ENCODE data around the gene CUX1.
"Not testable (repeated sequence)": the region's sequence is repeated elsewhere in the genome, so short reads cannot be mapped to it uniquely, and the experiment has no call there.

The CUX1 gene

GRCh38 chr7:101795461-101795860 is 22.0 kb upstream of the CUX1 start:
- DNase-seq: no peak

GRCh38 chr7:101798173-101798572 is 19.3 kb upstream of the CUX1 start:
- DNase-seq: not testable (repeated sequence)

- DNase-seq: no peak
These were observed 14.0 kb upstream of the CUX1 start for GRCh38 chr7:101803203-101804087.

- DNase-seq: no peak
These were observed 13.1 kb upstream of the CUX1 start for GRCh38 chr7:101804088-101804963.

- no peak for DNase-seq
These were observed 12.5 kb upstream of the CUX1 start for GRCh38 chr7:101804967-101805366.

GRCh38 chr7:101812595-101812994 is 4.8 kb upstream of the CUX1 start:
- no peak for DNase-seq

- no peak for DNase-seq
These were observed 3.9 kb upstream of the CUX1 start for GRCh38 chr7:101813402-101814019.

GRCh38 chr7:101814081-101814990 is 3.1 kb upstream of the CUX1 start:
- peak in 2 of 4 experiments; percentile 23 to 26 for DNase-seq

- DNase-seq: peak; percentile 42 to 61 (median 56)
These were observed 2.2 kb upstream of the CUX1 start for GRCh38 chr7:101814991-101815825.

- peak; percentile 42 to 61 (median 56) for DNase-seq
These were observed 1.4 kb upstream of the CUX1 start for GRCh38 chr7:101815826-101816594.

- peak in 1 of 4 experiments; percentile 5 for DNase-seq
These were observed 593 bp upstream of the CUX1 start for GRCh38 chr7:101816595-101817470.

- DNase-seq: no peak
These were observed 1.1 kb downstream of the CUX1 start for GRCh38 chr7:101818287-101819071.

GRCh38 chr7:101819183-101819582 is 1.8 kb downstream of the CUX1 start:
- no peak for DNase-seq

GRCh38 chr7:101819913-101820522 is 2.6 kb downstream of the CUX1 start:
- DNase-seq: no peak

GRCh38 chr7:101820703-101821102 is 3.3 kb downstream of the CUX1 start:
- no peak for DNase-seq

GRCh38 chr7:101822632-101823031 is 5.2 kb downstream of the CUX1 start:
- not testable (repeated sequence) for DNase-seq

GRCh38 chr7:101823096-101823495 is 5.7 kb downstream of the CUX1 start:
- DNase-seq: no peak

- DNase-seq: no peak
These were observed 6.2 kb downstream of the CUX1 start for GRCh38 chr7:101823596-101823995.
